Suprapubic skin (tissue), 4 donors: ENCODE measurements around the gene HMGN4.
"Not testable (repeated sequence)": the region's sequence is repeated elsewhere in the genome, so short reads cannot be mapped to it uniquely, and the experiment has no call there.

Experiments
- POLR2A ChIP-seq, 2 donors: fragments of 450-650 bp; IDR thresholded peaks; one replicate each; pipeline ENCODE4 v1.6.1; 2017; ENCODE audit warnings: antibody characterized with exemption in 2 of 2, mild to moderate bottlenecking in 2 of 2, moderate library complexity in 2 of 2
- POLR2AphosphoS5 ChIP-seq, 3 donors: sonication (generic); formaldehyde crosslinking; IDR thresholded peaks; one replicate each; pipeline ENCODE4 v1.6.1; 2017; ENCODE audit warnings: antibody characterized with exemption in 3 of 3
- TF ChIP-seq, protein P1 (sequence below), 2 donors: fragments of 200-600 bp in 1 of 2; fragments of 450-650 bp in 1 of 2; sonication (generic) in 1 of 2; IDR thresholded peaks; one replicate each; pipeline ENCODE4 v1.5.1; 2016 to 2019; ENCODE audit warnings: antibody characterized with exemption in 2 of 2, mild to moderate bottlenecking in 1 of 2, moderate library complexity in 1 of 2

DNA sequence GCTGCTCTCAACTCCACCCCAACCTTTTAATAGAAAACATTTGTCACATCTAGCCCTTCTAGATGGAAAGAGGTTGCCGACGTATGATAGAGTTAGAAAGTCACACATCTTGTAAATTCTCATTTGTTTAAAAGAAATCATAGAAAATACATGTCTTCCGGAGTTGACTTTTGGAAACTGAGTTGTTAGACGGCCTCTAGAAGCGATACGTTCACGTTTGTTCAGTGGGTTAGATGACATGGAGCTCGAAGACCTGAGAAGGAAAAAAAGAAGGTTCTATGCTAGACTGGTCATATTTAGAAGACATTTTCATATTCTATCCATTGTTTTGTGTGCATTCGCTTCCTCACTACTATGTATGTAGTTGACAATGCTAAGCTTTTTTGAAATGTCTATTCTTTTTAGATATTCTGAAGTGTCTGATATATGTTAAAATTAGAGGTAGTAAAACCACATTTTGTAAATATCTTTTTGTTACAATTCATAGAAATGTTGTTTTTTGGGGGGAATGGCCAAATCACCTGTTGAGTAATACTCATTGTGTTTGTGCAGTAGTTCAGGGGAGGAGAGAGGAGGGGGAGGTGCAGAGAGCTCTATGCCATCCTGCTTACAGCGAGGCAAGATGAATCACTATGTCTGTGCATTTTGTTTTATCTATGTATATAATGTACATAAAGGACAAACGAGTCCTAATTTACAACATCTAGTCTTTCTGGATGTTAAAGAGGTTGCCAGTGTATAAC is 15.5 kb upstream of the HMGN4 start:
- TF ChIP-seq, protein P1, sequence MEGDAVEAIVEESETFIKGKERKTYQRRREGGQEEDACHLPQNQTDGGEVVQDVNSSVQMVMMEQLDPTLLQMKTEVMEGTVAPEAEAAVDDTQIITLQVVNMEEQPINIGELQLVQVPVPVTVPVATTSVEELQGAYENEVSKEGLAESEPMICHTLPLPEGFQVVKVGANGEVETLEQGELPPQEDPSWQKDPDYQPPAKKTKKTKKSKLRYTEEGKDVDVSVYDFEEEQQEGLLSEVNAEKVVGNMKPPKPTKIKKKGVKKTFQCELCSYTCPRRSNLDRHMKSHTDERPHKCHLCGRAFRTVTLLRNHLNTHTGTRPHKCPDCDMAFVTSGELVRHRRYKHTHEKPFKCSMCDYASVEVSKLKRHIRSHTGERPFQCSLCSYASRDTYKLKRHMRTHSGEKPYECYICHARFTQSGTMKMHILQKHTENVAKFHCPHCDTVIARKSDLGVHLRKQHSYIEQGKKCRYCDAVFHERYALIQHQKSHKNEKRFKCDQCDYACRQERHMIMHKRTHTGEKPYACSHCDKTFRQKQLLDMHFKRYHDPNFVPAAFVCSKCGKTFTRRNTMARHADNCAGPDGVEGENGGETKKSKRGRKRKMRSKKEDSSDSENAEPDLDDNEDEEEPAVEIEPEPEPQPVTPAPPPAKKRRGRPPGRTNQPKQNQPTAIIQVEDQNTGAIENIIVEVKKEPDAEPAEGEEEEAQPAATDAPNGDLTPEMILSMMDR (IDR thresholded peaks at IDR 0.05), result not testable (repeated sequence)
- not testable (repeated sequence) for TF ChIP-seq POLR2AphosphoS5, POLR2A (IDR thresholded peaks at IDR 0.05)
